ENCODE data around the gene ANGEL1. TPM values are rescaled to one million over a fixed set of nuclear protein-coding genes. Genes with fewer than 3 reads are reported as not detected.
A peak's percentile ranks its signal among the peaks of the same experiment; 100 is the strongest.

The ANGEL1 gene
- total RNA-seq (2021; ENCODE audit: unreplicated experiment) (19.1 TPM), Bru-seq, nascent RNA (percentile 60 among the genes with signal in this experiment), BruChase-seq, experiment 1, labeled RNA remaining after a 2-hour chase (percentile 66 among the genes with signal in this experiment), BruChase-seq, experiment 2, labeled RNA remaining after a 6-hour chase (percentile 76 among the genes with signal in this experiment)
- 15.3 TPM for polyA plus RNA-seq (2012; ENCODE audit: insufficient read length)
- long read RNA-seq, full-length matches to known transcripts = 7 of 19 reads
- long read RNA-seq, partial matches to known transcripts = 2 of 19 reads
- long read RNA-seq, other reads (novel, unspliced or antisense) = 10 of 19 reads

GRCh38 chr14:76812422-76813383 lies at the start of gene ANGEL1:
Gene ANGEL1, minus strand, starts transcription at chr14:76812882. Its CDS starts 55 bp downstream, at chr14:76812827.
- CTCF ChIA-PET = no interaction called here
- Histone ChIP-seq H3K4me3 (ENCODE audit: low read depth in 2 of 2, low read length in 2 of 2) (peak within 1 kb of the TSS; percentile 69 to 72), H3K4me1 (ENCODE audit: control insufficient read depth, insufficient read depth, low read length) (peaks cover 8% of the 10 kb centered on the region; the same call in 1 of the 2 replicates), H3K9me3 (ENCODE audit: control insufficient read depth, insufficient read depth, low read depth, low read length) (no peaks in the 10 kb centered on the region), H3K27me3 (ENCODE audit: control insufficient read depth, insufficient read depth, low read length) (no peaks in the 10 kb centered on the region), H3K36me3 (ENCODE audit: control insufficient read depth, insufficient read depth, low read length) (peaks cover 3% of the 10 kb centered on the region), H3K27ac (ENCODE audit: low read length) (peak within 1 kb of the TSS; percentile 91)
- in situ Hi-C loops (cut with HindIII; ENCODE audit: low pct_unique_long_range_greater_than_20kb, low sequenced_read_pairs) = no loop called here
- intact Hi-C loops (cut with micrococcal nuclease; ENCODE audit: unreplicated experiment) = no loop called here
- POLR2A ChIA-PET = interaction anchor here (0.6 kb wide), 1 partner anchor 216 kb away, joined by 6 read pairs; no protein-coding TSS in a partner anchor
- peak; percentile 94 for ATAC-seq
- TF ChIP-seq TCF7L2 (IDR thresholded peaks at IDR 0.05; ENCODE audit: low read depth, low read length) = 0 out of 2 replicates have a peak, but pooled peaks have one; percentile 38
- no peak for TF ChIP-seq SIN3A (IDR thresholded peaks at IDR 0.05; ENCODE audit: borderline replicate concordance, insufficient read depth, low read depth, low read length)
- peak; percentile 63 for TF ChIP-seq POLR2AphosphoS5 (IDR thresholded peaks at IDR 0.05; ENCODE audit: low read depth, low read length)
- BruUV-seq (replicated peaks) = no TSS peak
- DNase-seq (ENCODE audit: low read depth, low spot score) = peak; percentile 36

GRCh38 chr14:76861574-76862255 lies 49.0 kb upstream of the ANGEL1 start:
- no peak for TF ChIP-seq REST (IDR thresholded peaks at IDR 0.05; ENCODE audit: insufficient read depth in 1 of 2, low read depth in 2 of 2, low read length in 1 of 2)
- no peak for TF ChIP-seq CTCF (IDR thresholded peaks at IDR 0.05)
- TF ChIP-seq SIN3A (IDR thresholded peaks at IDR 0.05; ENCODE audit: borderline replicate concordance, insufficient read depth, low read depth, low read length) = no peak
- TF ChIP-seq POLR2AphosphoS5 (IDR thresholded peaks at IDR 0.05; ENCODE audit: low read depth, low read length) = no peak
- TF ChIP-seq TCF7L2 (IDR thresholded peaks at IDR 0.05; ENCODE audit: low read depth, low read length) = no peak
- H3K9me3 ChIP-seq (ENCODE audit: control insufficient read depth, insufficient read depth, low read depth, low read length) = no peaks in the 10 kb centered on the region
- no peaks in the 10 kb centered on the region for H3K27me3 ChIP-seq (ENCODE audit: control insufficient read depth, insufficient read depth, low read length)
- intact Hi-C loops (cut with micrococcal nuclease; ENCODE audit: unreplicated experiment) (no loop called here), in situ Hi-C loops (cut with HindIII; ENCODE audit: low pct_unique_long_range_greater_than_20kb, low sequenced_read_pairs) (no loop called here)
- BruUV-seq (replicated peaks) = no TSS peak
- POLR2A ChIA-PET = interaction anchor here (0.7 kb wide), 1 partner anchor 58 kb away, joined by 4 read pairs; no protein-coding TSS in a partner anchor
- CTCF ChIA-PET = no interaction called here
- H3K4me1 ChIP-seq (ENCODE audit: control insufficient read depth, insufficient read depth, low read length) = no peaks in the 10 kb centered on the region
- no peaks in the 10 kb centered on the region for H3K36me3 ChIP-seq (ENCODE audit: control insufficient read depth, insufficient read depth, low read length)
- DNase-seq (ENCODE audit: low read depth, low spot score) (no peak), ATAC-seq (no peak)
- no peak overlapping the region for H3K4me3 ChIP-seq (ENCODE audit: low read depth in 2 of 2, low read length in 2 of 2)
- no peak overlapping the region for H3K27ac ChIP-seq (ENCODE audit: low read length)

Measured in Panc1 (cell line).